GM20431 (cell line): ENCODE data around the gene SRRM2.
"Not testable (repeated sequence)": the region's sequence is repeated elsewhere in the genome, so short reads cannot be mapped to it uniquely, and the experiment has no call there.

Experiments used
- in situ Hi-C: fragments of 300-500 bp; cut with MseI, MboI; formaldehyde crosslinking; loops from one replicate; pipeline ENCODE4 v1.15.0; 2020; ENCODE audit warnings: low sequenced_read_pairs; ENCODE audit not compliant: unreplicated experiment

Gene SRRM2

GRCh38 chr16:2713985-2714774 lies 38.3 kb upstream of the SRRM2 start:
- in situ Hi-C loops: no loop called here

DNA sequence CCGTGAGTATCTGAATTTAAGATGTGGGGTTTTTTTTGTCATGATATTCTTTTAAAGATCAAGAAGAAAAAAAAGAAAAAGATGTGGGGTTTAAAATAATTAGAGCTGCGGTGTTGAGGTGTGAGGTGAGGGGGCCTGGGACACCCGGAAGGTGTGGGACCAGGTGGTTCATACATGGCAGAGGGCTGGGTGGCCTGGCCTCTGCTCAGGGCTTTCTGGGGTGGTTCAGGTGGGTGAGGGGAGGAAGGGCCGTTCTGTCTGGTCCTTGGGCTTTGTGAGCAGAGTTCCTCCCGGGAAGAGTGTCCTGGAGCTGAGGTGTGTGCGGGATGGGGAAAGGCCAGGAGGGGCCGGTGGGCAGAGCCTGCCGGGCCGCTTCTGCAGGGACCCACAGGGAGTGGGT lies 37.4 kb upstream of the SRRM2 start:
- in situ Hi-C loops: no loop called here

GRCh38 chr16:2715519-2715918 lies 36.9 kb upstream of the SRRM2 start:
- in situ Hi-C loops: no loop called here

- in situ Hi-C loops: no loop called here
Measured at GRCh38 chr16:2715966-2716885, 36.2 kb upstream of the SRRM2 start.

- in situ Hi-C loops: no loop called here
Measured at GRCh38 chr16:2716948-2717347, 35.5 kb upstream of the SRRM2 start.

DNA sequence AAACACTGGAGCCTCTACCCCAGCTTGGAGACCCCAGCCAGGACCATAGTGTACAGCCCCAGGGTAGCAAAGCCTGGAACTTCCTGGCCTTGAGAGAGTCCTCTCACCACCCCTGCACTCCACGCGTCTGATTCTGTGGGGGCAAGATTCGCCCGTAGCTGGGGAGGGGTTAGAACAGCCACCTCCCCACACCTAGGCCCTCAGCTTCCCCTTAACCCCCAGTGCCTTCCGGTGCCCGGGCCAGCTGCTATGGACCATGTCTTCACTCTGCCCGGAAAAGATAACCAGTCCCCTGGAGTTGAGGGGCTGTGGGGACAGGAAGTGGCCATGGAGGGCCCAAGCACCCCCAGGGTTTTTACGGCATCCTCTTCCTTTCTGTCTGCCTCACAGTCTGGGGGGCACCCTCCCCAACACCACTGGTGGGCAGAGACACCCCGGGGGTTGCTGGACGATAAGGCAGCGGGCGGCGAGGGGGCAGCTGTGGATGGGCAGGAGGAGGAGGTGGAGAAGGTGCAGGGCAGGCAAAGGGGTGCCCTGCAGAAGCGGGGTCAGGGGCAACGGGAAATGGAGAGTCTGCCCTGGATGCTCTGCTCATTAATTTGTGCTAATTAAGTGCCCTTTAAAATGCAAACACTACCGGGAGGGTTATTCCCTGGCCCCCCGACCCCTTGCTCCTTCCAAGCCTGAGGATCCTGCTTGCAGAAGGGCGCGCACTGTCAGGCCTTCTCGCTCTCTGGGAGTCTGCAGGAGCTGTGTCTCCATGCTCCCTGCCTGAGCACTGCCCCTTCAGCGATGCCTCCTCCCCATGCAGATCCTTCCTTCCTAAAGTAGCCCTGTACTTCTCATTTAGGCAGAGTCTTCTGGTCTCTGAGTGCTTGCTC lies 34.8 kb upstream of the SRRM2 start:
- in situ Hi-C loops: no loop called here

DNA sequence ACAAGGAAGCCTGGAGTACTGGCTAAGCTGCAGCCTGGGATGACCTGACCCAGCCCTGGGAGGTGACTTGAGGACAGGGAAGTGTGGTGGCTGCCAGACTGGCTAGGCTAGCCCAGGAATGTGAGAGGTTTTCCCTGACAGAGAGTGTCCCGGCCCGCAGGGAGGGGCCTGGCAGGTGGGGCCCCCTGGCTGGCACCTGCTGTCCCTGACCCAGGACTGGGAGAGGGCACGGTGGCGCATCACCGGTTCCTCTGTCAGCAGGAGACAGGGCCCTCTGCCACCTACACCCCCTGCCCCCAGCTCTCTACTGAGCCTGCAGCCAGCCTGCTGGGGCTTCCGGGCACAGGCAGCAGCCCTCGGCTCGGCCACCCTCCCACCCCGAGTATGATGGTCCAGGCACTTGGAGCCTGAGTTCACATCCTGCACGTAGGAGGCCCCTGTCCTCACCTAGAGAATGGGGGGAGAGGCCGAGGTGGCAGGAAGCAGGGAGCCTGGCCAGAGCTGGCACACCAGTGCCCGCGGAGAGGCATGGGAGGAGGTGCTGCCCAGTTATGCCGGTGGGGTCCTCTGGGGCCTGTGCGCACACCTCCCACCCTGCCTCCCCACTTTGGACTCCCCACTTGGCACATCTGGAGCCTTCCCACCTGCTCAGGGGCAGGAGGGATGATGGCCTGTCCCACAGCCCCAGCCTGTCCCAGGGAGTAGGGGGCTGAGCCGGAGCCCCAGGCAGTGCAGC lies 32.9 kb upstream of the SRRM2 start:
- in situ Hi-C loops: no loop called here

DNA sequence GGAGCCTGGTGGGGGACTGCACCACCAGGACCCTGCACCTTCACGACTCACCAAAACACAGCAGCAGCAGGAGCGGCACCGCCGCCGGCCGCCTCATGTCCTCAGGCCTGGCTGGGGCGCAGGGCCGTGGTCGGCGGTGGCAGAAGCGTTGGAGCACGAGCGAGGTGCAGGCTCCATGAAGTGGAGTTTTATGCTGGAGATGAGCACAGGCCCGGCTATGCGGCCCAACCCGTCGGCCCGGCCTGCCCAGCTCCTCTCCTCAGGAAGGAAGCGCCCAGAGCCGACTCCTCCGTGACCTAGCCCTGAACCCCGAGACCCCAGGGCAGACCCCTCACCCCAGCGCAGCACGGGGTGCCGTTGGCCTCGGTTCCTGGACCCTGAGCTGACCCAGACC lies 32.4 kb upstream of the SRRM2 start, which contains the start of gene PRSS27:
Gene PRSS27, minus strand, starts transcription at position 161 of the 394 bp plus-strand sequence. Its CDS starts 64 bp downstream, at position 97.
- in situ Hi-C loops: no loop called here

GRCh38 chr16:2720719-2721633 lies 31.5 kb upstream of the SRRM2 start:
- in situ Hi-C loops: no loop called here

DNA sequence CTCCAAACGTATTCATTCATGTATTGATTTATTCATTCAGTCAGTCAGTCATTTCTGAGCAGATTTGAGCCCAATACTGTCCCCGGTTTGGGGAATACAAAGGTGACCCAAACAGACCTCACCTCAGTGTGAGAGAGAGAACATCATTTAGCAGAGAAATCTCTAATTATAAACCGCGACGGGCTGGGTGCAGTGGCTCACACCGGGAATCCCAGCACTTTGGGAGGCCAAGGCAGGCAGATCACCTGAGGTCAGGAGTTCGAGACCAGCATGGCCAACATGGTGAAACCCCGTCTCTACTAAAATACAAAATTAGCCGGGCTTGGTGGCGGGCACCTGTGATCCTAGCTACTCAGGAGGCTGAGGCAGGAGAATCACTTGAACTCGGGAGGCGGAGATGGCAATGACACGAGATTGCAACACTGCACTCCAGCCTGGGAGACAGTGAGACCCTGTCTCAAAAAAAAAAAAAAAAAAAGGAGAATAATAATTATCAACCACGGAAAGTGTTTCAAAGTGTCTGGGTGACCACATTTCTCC lies 30.7 kb upstream of the SRRM2 start:
- in situ Hi-C loops: not testable (repeated sequence)

DNA sequence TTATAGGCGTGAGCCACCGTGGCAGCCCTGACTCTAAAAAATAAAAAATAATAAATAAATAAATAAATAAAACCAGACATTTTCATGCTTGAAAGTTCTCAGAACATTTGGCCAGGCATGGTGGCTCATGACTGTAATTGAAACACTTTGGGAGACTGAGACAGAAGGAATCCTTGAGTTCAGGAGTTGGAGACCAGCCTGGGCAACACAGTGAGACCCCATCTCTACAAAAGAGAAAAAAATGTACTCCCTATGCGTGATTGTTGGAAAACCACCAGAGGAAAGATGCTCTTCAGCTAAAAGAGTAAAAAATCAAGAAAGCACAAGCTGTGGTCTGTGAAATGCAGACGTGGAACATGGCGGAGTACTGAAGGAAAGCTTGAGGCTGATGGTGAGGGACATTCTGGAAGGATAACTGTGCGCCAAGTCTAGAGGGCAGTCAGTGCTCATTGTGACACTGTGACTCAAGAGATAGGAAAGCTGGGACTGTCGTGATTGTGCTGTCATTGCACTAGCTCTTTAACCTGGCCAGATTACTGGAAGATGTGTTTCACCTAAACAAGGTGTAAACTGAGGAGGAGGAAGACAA lies 28.3 kb upstream of the SRRM2 start:
- in situ Hi-C loops: no loop called here

DNA sequence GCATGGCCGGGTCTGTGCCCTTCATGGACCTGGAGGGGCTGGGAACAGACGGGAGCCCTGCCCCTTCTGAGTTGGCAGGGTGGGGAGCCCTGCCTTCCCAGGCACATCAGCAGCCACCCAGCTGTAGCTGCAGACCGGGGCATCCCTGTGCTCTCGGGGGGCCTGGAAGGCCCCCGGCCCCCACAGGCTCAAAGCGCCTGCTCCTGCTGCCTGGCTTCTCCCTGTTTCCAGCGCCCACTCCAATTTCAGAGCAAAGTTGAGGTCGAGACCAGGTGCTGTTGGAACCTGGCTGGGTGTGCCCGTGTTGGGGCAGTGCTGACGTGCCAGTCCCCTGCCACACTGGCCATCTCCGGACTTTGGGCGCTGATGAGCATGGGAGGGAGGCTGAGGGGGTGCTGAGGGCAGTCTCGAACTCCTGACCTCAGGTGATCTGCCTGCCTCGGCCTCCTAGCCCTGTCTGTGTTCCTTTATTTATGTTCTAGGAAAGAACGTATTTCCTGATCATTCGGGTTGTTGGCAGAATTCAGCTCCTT lies 27.6 kb upstream of the SRRM2 start:
- in situ Hi-C loops: no loop called here

GRCh38 chr16:2726923-2727322 lies 25.5 kb upstream of the SRRM2 start:
- in situ Hi-C loops: no loop called here

DNA sequence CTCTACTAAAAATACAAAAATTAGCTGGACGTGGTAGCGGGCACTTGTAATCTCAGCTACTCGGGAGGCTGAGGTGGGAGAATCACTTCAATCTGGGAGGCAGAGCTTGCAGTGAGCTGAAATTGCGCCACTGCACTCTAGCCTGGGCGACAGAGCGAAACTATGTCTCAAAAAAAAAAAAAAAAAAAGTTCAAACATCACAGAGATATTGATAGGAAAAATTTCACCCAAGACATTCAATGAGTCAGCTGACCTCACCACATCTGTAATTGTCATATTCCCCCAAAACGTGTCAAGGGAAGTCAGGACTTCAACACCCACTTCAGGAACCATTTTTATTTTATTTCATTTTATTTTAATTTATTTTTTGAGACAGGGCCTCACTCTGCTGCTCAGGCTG lies 24.4 kb upstream of the SRRM2 start:
- in situ Hi-C loops: no loop called here

DNA sequence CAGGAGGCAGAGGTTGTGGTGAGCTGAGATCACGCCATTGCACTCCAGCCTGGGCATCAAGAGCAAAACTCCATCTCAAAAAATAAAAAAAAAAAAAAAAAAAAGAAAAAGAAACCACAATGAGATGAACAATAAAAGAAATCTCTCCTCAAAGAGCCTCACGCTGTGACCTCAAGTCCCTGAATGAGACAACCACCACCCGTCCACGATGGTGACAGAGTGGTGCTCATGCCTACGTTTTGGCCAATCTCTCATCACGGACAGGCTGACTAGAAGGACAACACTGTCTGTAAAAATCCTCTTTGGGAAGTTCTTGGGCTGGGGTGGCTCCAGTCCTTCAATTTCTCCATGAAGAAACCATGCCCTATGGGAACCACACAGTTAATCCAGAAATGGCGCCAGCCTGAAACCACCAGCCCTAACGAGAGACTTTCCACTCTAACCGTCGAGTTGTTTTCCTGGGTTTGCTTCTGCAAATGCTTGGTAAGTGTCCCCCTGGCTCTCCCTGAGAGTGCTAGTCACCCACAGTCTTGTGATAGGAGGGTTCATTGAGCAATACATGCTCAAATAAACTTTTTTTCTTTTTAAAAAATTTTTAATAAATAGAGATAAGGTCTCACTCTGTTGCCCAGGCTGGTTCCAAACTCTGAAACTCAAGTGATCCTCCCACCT lies 17.5 kb upstream of the SRRM2 start:
- in situ Hi-C loops: no loop called here

DNA sequence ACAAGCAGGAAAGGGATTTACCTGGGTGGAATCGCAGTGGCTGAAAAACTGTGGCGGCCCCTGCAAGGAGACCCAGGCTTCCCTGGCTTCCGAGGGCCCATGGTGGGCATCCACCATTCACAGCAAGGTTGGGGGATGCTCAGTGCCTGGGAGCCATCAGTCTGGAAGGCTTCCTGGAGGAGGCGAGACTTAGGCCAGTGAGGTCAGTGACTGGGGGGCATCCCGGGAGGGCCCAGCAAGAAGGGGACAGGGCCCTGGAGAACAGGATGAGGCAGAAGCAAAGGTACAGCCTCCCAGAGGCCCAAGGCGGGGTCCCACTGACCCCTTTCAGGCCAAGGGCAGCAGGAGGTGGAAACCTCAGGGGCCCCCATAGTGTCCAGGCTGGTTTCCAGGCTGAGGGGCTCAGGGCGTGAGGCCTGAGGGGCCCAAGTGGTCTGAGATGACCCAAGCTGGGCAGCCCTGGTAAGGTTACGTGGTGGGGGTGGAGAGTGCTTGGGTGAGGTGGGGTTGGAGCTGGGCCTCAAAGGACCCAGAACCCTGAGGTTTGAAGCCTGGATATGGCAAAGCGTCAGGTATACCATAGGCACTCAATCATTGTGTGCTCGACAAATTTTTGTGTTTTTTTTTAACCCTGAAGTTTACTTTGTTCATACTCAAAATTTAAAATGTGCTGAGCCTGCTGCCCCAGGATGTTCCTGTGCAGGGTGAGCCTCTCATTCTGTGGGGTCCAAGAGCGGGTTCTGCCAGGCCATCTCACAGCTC lies 15.8 kb upstream of the SRRM2 start:
- in situ Hi-C loops: no loop called here
